Loucy (cell line): ENCODE results near the gene BOLL.
"Not testable (repeated sequence)": the region's sequence is repeated elsewhere in the genome, so short reads cannot be mapped to it uniquely, and the experiment has no call there.

Experiments
- H2AFZ ChIP-seq: fragments of 200-600 bp; sonication (generic); 2 replicates; pipeline ENCODE4 v1.6.0; 2016; ENCODE audit warnings: antibody characterized with exemption, mild to moderate bottlenecking, low read length, moderate library complexity
- H3F3A ChIP-seq: fragments of 200-600 bp; 2 replicates; pipeline ENCODE4 v1.6.0; 2016; ENCODE audit warnings: antibody characterized with exemption, low read depth, mild to moderate bottlenecking
- H3K27me3 ChIP-seq: fragments of 200-600 bp; sonication (generic); 2 replicates; pipeline ENCODE4 v1.6.1; 2014; ENCODE audit warnings: low read length, mild to moderate bottlenecking; ENCODE audit not compliant: insufficient read depth, poor library complexity, severe bottlenecking
- H3K36me3 ChIP-seq: fragments of 200-600 bp; sonication (generic); 2 replicates; pipeline ENCODE4 v1.6.1; 2016; ENCODE audit warnings: low read length; ENCODE audit not compliant: insufficient read depth
- H3K4me1 ChIP-seq: fragments of 200-600 bp; sonication (generic); 2 replicates; pipeline ENCODE4 v1.5.1; 2014; ENCODE audit warnings: low read length, mild to moderate bottlenecking; ENCODE audit not compliant: insufficient read depth, poor library complexity, severe bottlenecking
- H3K4me2 ChIP-seq: fragments of 200-600 bp; sonication (generic); 2 replicates; pipeline ENCODE4 v1.6.0; 2014; ENCODE audit warnings: antibody characterized with exemption, low read length, low read depth, mild to moderate bottlenecking; ENCODE audit not compliant: poor library complexity, severe bottlenecking
- H3K4me3 ChIP-seq: fragments of 200-600 bp; sonication (generic); 2 replicates; pipeline ENCODE4 v1.5.1; 2014; ENCODE audit warnings: low read length, mild to moderate bottlenecking, mixed read lengths; ENCODE audit not compliant: poor library complexity, severe bottlenecking
- H3K79me2 ChIP-seq: fragments of 200-600 bp; sonication (generic); 2 replicates; pipeline ENCODE4 v1.6.1; 2014; ENCODE audit warnings: low read length; ENCODE audit not compliant: insufficient read depth
- H3K9ac ChIP-seq: fragments of 200-600 bp; sonication (generic); 2 replicates; pipeline ENCODE4 v1.6.0; 2014; ENCODE audit warnings: mild to moderate bottlenecking, low read depth, low read length, moderate library complexity; ENCODE audit not compliant: poor library complexity, severe bottlenecking
- H3K9me2 ChIP-seq: fragments of 200-600 bp; sonication (generic); replicated peaks from 2 replicates; pipeline ENCODE4 v1.6.1; 2016; ENCODE audit warnings: low read depth, low read length, mixed read lengths
- H3K9me3 ChIP-seq: fragments of 200-600 bp; sonication (generic); 2 replicates; pipeline ENCODE4 v1.6.1; 2014; ENCODE audit warnings: mild to moderate bottlenecking, antibody characterized with exemption, low read length, low read depth; ENCODE audit not compliant: insufficient read depth
- H4K20me1 ChIP-seq: fragments of 200-600 bp; sonication (generic); 2 replicates; pipeline ENCODE4 v1.6.0; 2014; ENCODE audit warnings: antibody characterized with exemption, low read length, mild to moderate bottlenecking; ENCODE audit not compliant: insufficient read depth, poor library complexity, severe bottlenecking
- CTCF ChIP-seq: fragments of 200-600 bp; sonication (generic); conservative IDR thresholded peaks from 2 replicates; pipeline ENCODE4 v1.5.1; 2014; ENCODE audit warnings: mild to moderate bottlenecking, antibody characterized with exemption, low read length
- EZH2phosphoT487 ChIP-seq: fragments of 200-600 bp; IDR thresholded peaks from 2 replicates; pipeline ENCODE4 v1.6.1; 2018; ENCODE audit warnings: antibody characterized with exemption, mild to moderate bottlenecking, moderate library complexity, borderline replicate concordance

Gene BOLL

GRCh38 chr2:197740200-197740599 is 44.9 kb downstream of the BOLL start:
- Histone ChIP-seq H3F3A (no peaks in the 10 kb centered on the region), H3K4me3 (no peak overlapping the region), H3K27me3 (no peaks in the 10 kb centered on the region), H3K9ac (no peak overlapping the region), H3K79me2 (no peaks in the 10 kb centered on the region), H3K9me2 (no peaks in the 10 kb centered on the region), H3K4me1 (no peaks in the 10 kb centered on the region), H3K4me2 (no peak overlapping the region), H3K36me3 (no peaks in the 10 kb centered on the region), H3K9me3 (no peaks in the 10 kb centered on the region), H2AFZ (no peak overlapping the region), H4K20me1 (no peaks in the 10 kb centered on the region)
- no peak for TF ChIP-seq CTCF
- no peak for TF ChIP-seq EZH2phosphoT487

DNA sequence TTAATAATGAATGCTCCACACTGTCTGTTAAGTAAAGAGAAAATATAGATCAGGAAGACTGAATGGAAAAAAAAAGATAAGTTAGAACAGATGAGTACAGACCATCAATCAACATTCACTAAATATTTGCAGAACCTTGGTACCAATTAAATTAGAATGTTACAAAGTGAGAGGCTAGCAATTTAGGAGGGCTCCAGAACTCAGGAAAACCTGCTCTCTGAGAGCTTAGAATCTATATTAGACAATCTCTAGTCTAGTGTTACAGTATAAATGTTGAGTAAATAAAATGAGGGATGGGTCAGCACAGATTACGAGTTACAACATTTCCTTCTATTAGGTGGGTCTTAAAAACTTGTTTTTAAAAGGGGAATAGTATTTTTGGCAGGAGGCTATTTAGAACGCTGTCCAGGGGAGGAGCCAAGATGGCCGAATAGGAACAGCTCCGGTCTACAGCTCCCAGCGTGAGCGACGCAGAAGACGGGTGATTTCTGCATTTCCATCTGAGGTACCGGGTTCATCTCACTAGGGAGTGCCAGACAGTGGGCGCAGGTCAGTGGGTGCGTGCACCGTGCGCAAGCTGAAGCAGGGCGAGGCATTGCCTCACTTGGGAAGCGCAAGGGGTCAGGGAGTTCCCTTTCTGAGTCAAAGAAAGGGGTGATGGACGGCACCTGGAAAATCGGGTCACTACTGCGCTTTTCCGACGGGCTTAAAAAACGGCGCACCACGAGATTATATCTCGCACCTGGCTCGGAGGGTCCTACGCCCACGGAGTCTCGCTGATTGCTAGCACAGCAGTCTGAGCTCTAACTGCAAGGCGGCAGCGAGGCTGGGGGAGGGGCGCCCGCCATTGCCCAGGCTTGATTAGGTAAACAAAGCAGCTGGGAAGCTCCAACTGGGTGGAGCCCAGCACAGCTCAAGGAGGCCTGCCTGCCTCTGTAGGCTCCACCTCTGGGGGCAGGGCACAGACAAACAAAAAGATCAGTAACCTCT is 56.3 kb downstream of the BOLL start:
- H3K27me3 ChIP-seq, H2AFZ ChIP-seq, H3K36me3 ChIP-seq, H3K4me2 ChIP-seq, H3F3A ChIP-seq, H3K9me2 ChIP-seq, H4K20me1 ChIP-seq, H3K9ac ChIP-seq, H3K9me3 ChIP-seq, H3K4me1 ChIP-seq, H3K4me3 ChIP-seq, H3K79me2 ChIP-seq: not testable (repeated sequence)

- Histone ChIP-seq H4K20me1 (no peaks in the 10 kb centered on the region), H3K9me2 (no peaks in the 10 kb centered on the region), H3F3A (no peaks in the 10 kb centered on the region), H3K4me3 (no peak overlapping the region), H3K4me1 (no peaks in the 10 kb centered on the region), H2AFZ (no peak overlapping the region), H3K4me2 (no peak overlapping the region), H3K36me3 (no peaks in the 10 kb centered on the region), H3K27me3 (no peaks in the 10 kb centered on the region), H3K9ac (no peak overlapping the region), H3K9me3 (no peaks in the 10 kb centered on the region), H3K79me2 (no peaks in the 10 kb centered on the region)
- TF ChIP-seq CTCF, result no peak
- no peak for TF ChIP-seq EZH2phosphoT487
Measured at GRCh38 chr2:197727011-197727410, 58.1 kb downstream of the BOLL start.

DNA sequence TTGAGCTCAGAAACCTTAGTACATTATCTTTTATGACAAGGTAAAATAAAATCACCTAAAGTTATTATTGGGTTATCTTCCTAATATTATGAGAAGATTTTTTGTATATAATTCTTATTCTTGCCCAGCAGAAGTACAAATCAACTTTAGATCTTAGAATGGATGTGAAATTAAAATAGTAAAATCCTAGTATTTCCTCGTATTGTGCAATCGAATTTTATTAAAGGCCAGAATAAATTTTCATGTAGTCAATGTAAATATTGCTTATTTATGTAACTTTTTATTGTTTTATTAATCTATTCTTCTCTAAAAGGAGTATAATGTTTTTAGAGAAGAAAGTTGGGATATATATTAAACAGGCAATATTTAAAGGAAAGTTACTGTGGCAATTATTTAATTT is 67.3 kb downstream of the BOLL start:
- TF ChIP-seq EZH2phosphoT487 (no peak), CTCF (no peak)
- no peaks in the 10 kb centered on the region for H3F3A ChIP-seq
- H3K9me3 ChIP-seq, result no peaks in the 10 kb centered on the region
- peaks cover 7% of the 10 kb centered on the region for H3K4me1 ChIP-seq
- no peaks in the 10 kb centered on the region for H3K9me2 ChIP-seq
- no peak overlapping the region for H2AFZ ChIP-seq
- H4K20me1 ChIP-seq, result no peaks in the 10 kb centered on the region
- H3K27me3 ChIP-seq, result no peaks in the 10 kb centered on the region
- no peaks in the 10 kb centered on the region for H3K36me3 ChIP-seq
- H3K79me2 ChIP-seq, result no peaks in the 10 kb centered on the region; the same call in 1 of the 2 replicates
- H3K9ac ChIP-seq, result no peak overlapping the region
- no peak overlapping the region for H3K4me3 ChIP-seq
- H3K4me2 ChIP-seq, result no peak overlapping the region
